Melanocyte of skin (primary cell): ENCODE measurements around the gene SLC22A3. TPM values are rescaled to one million over a fixed set of nuclear protein-coding genes. Genes with fewer than 3 reads are reported as not detected.

Source experiments
- total RNA-seq, 2 donors: library from RNA; depleted of rRNA; stranded (reverse); fragments of >200 nt; gene quantifications; 2 replicates each; pipeline ENCODE4 v1.2.3, GENCODE V29; 2012

Gene SLC22A3
- not detected for total RNA-seq

GRCh38 chr6:160348223-160349019 is at the start of gene SLC22A3:
TSS of gene SLC22A3 (plus strand) at chr6:160348378. CDS start at chr6:160348420, 42 bp downstream.

Other genes with a start within 250 kb of the SLC22A3 start
- 1 to 10 TPM in 1 of 2 donors, under 1 TPM in 1; 0.33 to 1.0 TPM for gene SLC22A1, start 226.6 kb upstream of the SLC22A3 start, total RNA-seq
- not detected for gene SLC22A2, start 89.6 kb upstream of the SLC22A3 start, total RNA-seq